ENCODE results near the gene CNTRL.

- TF ChIP-seq REST (IDR thresholded peaks at IDR 0.05; ENCODE audit: insufficient read depth in 1 of 2, low read depth in 2 of 2, low read length in 2 of 2) = no peak
- TF ChIP-seq POLR2AphosphoS5 (IDR thresholded peaks at IDR 0.05; ENCODE audit: low read depth, low read length) = no peak
- TF ChIP-seq TAF1 (IDR thresholded peaks at IDR 0.05; ENCODE audit: borderline replicate concordance, insufficient read depth, low read length) = no peak
- TF ChIP-seq SIN3A (IDR thresholded peaks at IDR 0.05; ENCODE audit: borderline replicate concordance, insufficient read depth, low read length) = no peak
Measured at GRCh38 chr9:121050128-121050988, 24.4 kb upstream of the CNTRL start, which contains the start of gene C5.
